Osteoblast (primary cell): ENCODE results near the gene BCAS3. TPM values are rescaled to one million over a fixed set of nuclear protein-coding genes. Genes with fewer than 3 reads are reported as not detected.

Experiments
- DNase-seq: peaks from one replicate; pipeline ENCODE4 v3.0.0; 2011; ENCODE audit warnings: low spot score, mixed read lengths; ENCODE audit not compliant: insufficient read length; ENCODE audit errors: missing footprints
- H2AFZ ChIP-seq: 2 replicates; pipeline ENCODE4 v1.6.0; 2011; ENCODE audit warnings: mild to moderate bottlenecking, low read length
- H3K27ac ChIP-seq: 2 replicates; pipeline ENCODE4 v1.5.1; 2011; ENCODE audit warnings: mild to moderate bottlenecking, low read depth, low read length, moderate library complexity
- H3K27me3 ChIP-seq: 2 replicates; pipeline ENCODE4 v1.6.0; 2012; ENCODE audit warnings: mild to moderate bottlenecking, control low read depth, inconsistent platforms, low read length, moderate library complexity; ENCODE audit not compliant: insufficient read depth
- H3K36me3 ChIP-seq: 2 replicates; pipeline ENCODE4 v1.5.1; 2011; ENCODE audit warnings: mild to moderate bottlenecking, low read length, control low read depth, moderate library complexity; ENCODE audit not compliant: insufficient read depth
- H3K4me1 ChIP-seq: 2 replicates; pipeline ENCODE4 v1.5.1; 2011; ENCODE audit warnings: mild to moderate bottlenecking, low read length, control low read depth, moderate library complexity; ENCODE audit not compliant: insufficient read depth
- H3K4me2 ChIP-seq: 2 replicates; pipeline ENCODE4 v1.6.0; 2011; ENCODE audit warnings: mild to moderate bottlenecking, low read length; ENCODE audit not compliant: insufficient read depth
- H3K4me3 ChIP-seq: fragments of 200-600 bp; sonication (generic); 3 replicates; pipeline ENCODE4 v1.5.1; 2012; ENCODE audit warnings: mild to moderate bottlenecking, low read length, inconsistent platforms; ENCODE audit not compliant: insufficient read depth
- H3K79me2 ChIP-seq: 2 replicates; pipeline ENCODE4 v1.6.0; 2012; ENCODE audit warnings: mild to moderate bottlenecking, low read length, control low read depth, inconsistent platforms; ENCODE audit not compliant: insufficient read depth
- H3K9me3 ChIP-seq: 2 replicates; pipeline ENCODE4 v1.5.1; 2011; ENCODE audit warnings: low read depth, low read length, control low read depth
- H4K20me1 ChIP-seq: 2 replicates; pipeline ENCODE4 v1.6.0; 2012; ENCODE audit warnings: mild to moderate bottlenecking, low read length, control low read depth; ENCODE audit not compliant: insufficient read depth
- CTCF ChIP-seq: IDR thresholded peaks from 2 replicates; pipeline ENCODE4 v1.5.1; 2011; ENCODE audit warnings: mild to moderate bottlenecking, low read depth, low read length, moderate library complexity; ENCODE audit errors: extremely low read depth
- total RNA-seq: library from RNA; depleted of rRNA; stranded (reverse); fragments of >200 nt; gene quantifications from 2 replicates; pipeline ENCODE4 v1.2.3, GENCODE V29; 2012

The BCAS3 gene
- total RNA-seq, 1 donor = 31.5 TPM

- no peak for TF ChIP-seq CTCF
- no peak overlapping the region for H3K4me2 ChIP-seq
- no peaks in the 10 kb centered on the region for H3K79me2 ChIP-seq
- H3K27ac ChIP-seq = no peak overlapping the region
- peaks cover 24% of the 10 kb centered on the region for H3K4me1 ChIP-seq
- no peaks in the 10 kb centered on the region for H3K36me3 ChIP-seq
- peak; percentile 34 for DNase-seq
- no peaks in the 10 kb centered on the region for H4K20me1 ChIP-seq
- no peak overlapping the region for H3K4me3 ChIP-seq
- H3K27me3 ChIP-seq = no peaks in the 10 kb centered on the region
- H3K9me3 ChIP-seq = no peaks in the 10 kb centered on the region
- H2AFZ ChIP-seq = peak overlapping the region; percentile 25
Observed at GRCh38 chr17:61291451-61292285, 614.0 kb downstream of the BCAS3 start.

- Histone ChIP-seq H3K9me3 (no peaks in the 10 kb centered on the region), H3K27ac (peak overlapping the region; percentile 67), H2AFZ (peak overlapping the region; percentile 64), H3K4me1 (peaks cover 22% of the 10 kb centered on the region), H3K4me3 (no peak overlapping the region), H3K27me3 (no peaks in the 10 kb centered on the region), H3K4me2 (peak overlapping the region; percentile 41), H4K20me1 (no peaks in the 10 kb centered on the region), H3K36me3 (no peaks in the 10 kb centered on the region), H3K79me2 (no peaks in the 10 kb centered on the region)
- DNase-seq = no peak
- TF ChIP-seq CTCF = no peak
Observed at GRCh38 chr17:61294286-61294685, 616.6 kb downstream of the BCAS3 start.

- H4K20me1 ChIP-seq = no peaks in the 10 kb centered on the region
- no peak overlapping the region for H3K4me3 ChIP-seq
- peak overlapping the region; percentile 64 for H2AFZ ChIP-seq
- no peaks in the 10 kb centered on the region for H3K27me3 ChIP-seq
- H3K4me2 ChIP-seq = peak overlapping the region; percentile 41
- no peak for TF ChIP-seq CTCF
- no peaks in the 10 kb centered on the region for H3K36me3 ChIP-seq
- no peaks in the 10 kb centered on the region for H3K79me2 ChIP-seq
- H3K4me1 ChIP-seq = peaks cover 22% of the 10 kb centered on the region
- DNase-seq = peak; percentile 69
- H3K9me3 ChIP-seq = no peaks in the 10 kb centered on the region
- H3K27ac ChIP-seq = peak overlapping the region; percentile 67
Observed at GRCh38 chr17:61294777-61295176, 617.1 kb downstream of the BCAS3 start.

DNA sequence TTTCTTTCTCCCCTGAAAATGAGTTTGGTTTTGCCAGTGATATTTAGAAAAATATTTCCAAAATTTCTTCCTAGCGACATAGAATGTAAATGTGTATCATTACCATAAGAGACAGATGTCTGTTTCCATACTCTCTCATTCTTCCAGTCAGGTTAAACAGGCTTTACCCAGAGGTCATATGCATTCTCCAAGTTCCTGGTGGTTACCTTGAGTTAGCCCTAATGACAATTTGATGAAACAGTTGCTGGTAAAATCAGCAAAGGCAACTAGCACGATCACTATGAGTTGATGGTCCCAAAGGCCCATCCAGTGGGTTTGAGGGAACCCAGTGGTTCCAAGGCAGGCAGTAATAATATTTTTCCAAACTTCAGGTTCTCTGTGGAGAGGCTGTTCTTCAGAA, 618.4 kb downstream of the BCAS3 start:
- DNase-seq = no peak
- TF ChIP-seq CTCF = no peak
- Histone ChIP-seq H3K4me1 (peaks cover 30% of the 10 kb centered on the region), H3K79me2 (no peaks in the 10 kb centered on the region), H2AFZ (no peak overlapping the region), H3K27ac (no peak overlapping the region), H4K20me1 (no peaks in the 10 kb centered on the region), H3K4me3 (no peak overlapping the region), H3K27me3 (no peaks in the 10 kb centered on the region), H3K36me3 (no peaks in the 10 kb centered on the region), H3K9me3 (no peaks in the 10 kb centered on the region), H3K4me2 (no peak overlapping the region)
